ENCODE data around the gene GCC2. TPM values are rescaled to one million over a fixed set of nuclear protein-coding genes. Genes with fewer than 3 reads are reported as not detected.

The GCC2 gene
- total and polyA plus RNA-seq, 9 of the 15 experiments (the other 6 are each of a cell fraction or from before 2014, with no cell fraction given), result 11.4 to 35.7 (median 19.9) TPM

DNA sequence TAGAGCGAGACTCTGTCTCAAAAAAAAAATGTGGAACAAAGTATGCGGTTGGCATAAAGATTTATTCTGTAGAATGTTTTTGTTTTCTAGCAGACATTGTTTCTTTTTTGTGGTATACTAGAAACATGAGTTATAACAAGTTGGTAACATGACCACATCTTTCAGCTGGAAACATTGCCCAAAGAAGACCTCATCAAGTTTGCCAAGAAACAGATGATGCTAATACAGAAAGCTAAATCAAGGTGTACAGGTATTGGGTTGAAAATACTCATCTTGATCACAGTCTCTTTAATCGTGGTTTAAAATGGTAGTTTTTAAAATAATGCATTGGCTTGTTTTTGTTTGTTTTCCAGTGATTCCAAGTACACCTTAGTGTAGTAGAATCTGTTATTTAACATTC lies 1.9 kb downstream of the GCC2 start (continued):
- TF ChIP-seq, protein P1, sequence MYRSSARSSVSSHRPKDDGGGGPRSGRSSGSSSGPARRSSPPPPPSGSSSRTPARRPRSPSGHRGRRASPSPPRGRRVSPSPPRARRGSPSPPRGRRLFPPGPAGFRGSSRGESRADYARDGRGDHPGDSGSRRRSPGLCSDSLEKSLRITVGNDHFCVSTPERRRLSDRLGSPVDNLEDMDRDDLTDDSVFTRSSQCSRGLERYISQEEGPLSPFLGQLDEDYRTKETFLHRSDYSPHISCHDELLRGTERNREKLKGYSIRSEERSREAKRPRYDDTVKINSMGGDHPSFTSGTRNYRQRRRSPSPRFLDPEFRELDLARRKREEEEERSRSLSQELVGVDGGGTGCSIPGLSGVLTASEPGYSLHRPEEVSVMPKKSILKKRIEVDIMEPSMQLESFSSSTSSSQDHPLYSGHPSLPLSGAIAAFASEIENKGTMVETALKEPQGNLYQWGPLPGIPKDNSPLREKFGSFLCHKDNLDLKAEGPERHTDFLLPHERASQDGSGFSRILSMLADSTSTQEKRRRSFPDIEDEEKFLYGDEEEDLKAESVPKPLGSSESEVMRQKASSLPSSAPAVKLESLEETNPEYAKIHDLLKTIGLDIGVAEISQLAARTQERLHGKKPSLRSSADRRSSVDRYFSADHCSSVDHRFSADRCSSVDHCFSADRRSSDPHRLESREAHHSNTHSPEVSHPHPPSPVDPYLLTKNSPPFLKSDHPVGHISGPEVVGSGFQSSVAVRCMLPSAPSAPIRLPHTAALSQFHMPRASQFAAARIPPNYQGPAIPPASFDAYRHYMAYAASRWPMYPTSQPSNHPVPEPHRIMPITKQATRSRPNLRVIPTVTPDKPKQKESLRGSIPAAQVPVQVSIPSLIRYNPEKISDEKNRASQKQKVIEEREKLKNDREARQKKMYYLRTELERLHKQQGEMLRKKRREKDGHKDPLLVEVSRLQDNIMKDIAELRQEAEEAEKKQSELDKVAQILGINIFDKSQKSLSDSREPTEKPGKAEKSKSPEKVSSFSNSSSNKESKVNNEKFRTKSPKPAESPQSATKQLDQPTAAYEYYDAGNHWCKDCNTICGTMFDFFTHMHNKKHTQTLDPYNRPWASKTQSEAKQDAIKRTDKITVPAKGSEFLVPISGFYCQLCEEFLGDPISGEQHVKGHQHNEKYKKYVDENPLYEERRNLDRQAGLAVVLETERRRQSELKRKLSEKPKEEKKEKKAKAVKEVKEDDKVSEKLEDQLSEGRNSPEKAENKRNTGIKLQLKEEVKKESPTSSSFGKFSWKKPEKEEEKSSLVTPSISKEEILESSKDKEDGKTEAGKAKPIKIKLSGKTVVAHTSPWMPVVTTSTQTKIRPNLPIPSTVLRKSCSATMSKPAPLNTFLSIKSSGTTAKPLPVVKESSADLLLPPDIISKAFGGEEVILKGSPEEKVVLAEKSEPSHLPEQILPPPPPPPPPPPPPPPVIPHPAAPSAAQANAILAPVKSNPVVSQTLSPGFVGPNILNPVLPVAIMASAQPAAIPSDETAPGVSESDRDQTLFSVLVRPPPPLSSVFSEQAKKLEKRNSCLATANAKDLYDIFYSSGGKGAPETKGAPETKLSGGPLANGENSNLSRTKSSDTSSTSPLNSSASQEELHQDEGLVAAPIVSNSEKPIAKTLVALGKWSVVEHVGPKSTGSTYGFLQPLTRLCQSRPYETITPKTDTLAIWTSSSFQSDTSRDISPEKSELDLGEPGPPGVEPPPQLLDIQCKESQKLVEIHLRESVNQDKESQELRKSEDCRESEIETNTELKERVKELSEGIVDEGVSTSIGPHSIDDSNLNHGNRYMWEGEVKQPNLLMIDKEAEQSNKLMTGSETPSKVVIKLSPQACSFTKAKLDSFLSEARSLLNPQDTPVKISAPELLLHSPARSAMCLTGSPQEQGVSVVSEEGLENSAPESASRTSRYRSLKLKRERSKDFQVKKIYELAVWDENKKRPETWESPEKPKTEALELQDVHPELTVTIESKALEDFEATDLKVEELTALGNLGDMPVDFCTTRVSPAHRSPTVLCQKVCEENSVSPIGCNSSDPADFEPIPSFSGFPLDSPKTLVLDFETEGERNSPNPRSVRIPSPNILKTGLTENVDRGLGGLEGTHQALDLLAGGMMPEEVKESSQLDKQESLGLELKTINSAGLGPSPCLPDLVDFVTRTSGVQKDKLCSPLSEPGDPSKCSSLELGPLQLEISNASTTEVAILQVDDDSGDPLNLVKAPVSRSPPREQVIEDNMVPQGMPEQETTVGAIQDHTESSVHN (IDR thresholded peaks at IDR 0.05; ENCODE audit: borderline replicate concordance in 1 of 2, low read depth in 1 of 2), result no peak

DNA sequence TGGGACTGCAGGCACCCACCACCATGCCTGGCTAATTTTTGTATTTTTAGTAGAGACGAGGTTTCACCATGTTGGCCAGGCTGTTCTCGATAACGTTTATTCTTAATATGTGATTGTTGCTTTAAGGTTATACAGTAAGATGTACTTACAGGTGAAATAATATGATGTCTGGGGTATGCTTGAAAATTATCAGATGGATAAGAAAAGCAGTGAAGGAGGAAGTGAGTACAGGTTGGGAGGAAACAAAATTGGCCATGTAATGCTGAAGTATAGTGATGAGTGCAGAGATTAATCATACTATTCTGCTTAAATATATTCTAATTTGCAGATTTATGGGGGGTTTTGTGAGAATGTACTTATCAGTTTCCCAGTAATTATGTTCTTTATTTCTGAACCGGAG lies 3.0 kb downstream of the GCC2 start:
- intact Hi-C loops (cut with micrococcal nuclease), result no loop called here
- DNase-seq (ENCODE audit: extremely low read depth in 1 of 4, low spot score in 3 of 4) (no peak), FAIRE-seq (peak; percentile 23)
- TF ChIP-seq PML (IDR thresholded peaks at IDR 0.05; ENCODE audit: low read length), result no peak
- no peak for TF ChIP-seq EP300 (IDR thresholded peaks at IDR 0.05; ENCODE audit: low read length)
- TF ChIP-seq SETDB1 (IDR thresholded peaks at IDR 0.05; ENCODE audit: low read length), result no peak

More for the DNA sequence above, 3.0 kb downstream of the GCC2 start:
- 0 out of 2 replicates have a peak, but pooled peaks cover 3% of the 10 kb centered on the region for H4K20me1 ChIP-seq (replicated peaks; ENCODE audit: control insufficient read depth, insufficient read depth, low read length)
- peaks cover 23% of the 10 kb centered on the region for H3K79me2 ChIP-seq (ENCODE audit: control insufficient read depth, insufficient read depth, low read length)
- ATAC-seq, result no peak
- no peak overlapping the region for H2AFZ ChIP-seq (ENCODE audit: low read depth, low read length)
- ChIA-PET CTCF (ENCODE audit: low intra/inter-chr PET ratio) (no interaction called here), POLR2A (no interaction called here)
- BruUV-seq (replicated peaks), result no TSS peak
- no peaks in the 10 kb centered on the region for H3K9me3 ChIP-seq (replicated peaks; ENCODE audit: control insufficient read depth, insufficient read depth, low read depth, low read length)
- in situ Hi-C loops (cut with MboI), result no loop called here
- H3K4me3 ChIP-seq, result no peak overlapping the region
- WGBS (ENCODE audit: insufficient coverage, low coverage, missing lambda C conversion rate), result 82% methylated on average over 4 of the region's 4 CpGs
- peaks cover 51% of the 10 kb centered on the region; the same call in 2 of the 3 replicates for H3K36me3 ChIP-seq (ENCODE audit: control insufficient read depth, insufficient read depth, low read length)
- peaks cover 10 to 11% of the 10 kb centered on the region in 2 experiments; a peak in 3 of 5 replicates for H3K4me1 ChIP-seq (replicated peaks in 1 of 2; ENCODE audit: control insufficient read depth in 2 of 2, insufficient read depth in 2 of 2, low read length in 2 of 2)
- H3K27me3 ChIP-seq (ENCODE audit: control insufficient read depth in 2 of 2, insufficient read depth in 2 of 2, low read length in 2 of 2), result no peaks in the 10 kb centered on the region
- no peak overlapping the region for H3K4me2 ChIP-seq (ENCODE audit: insufficient read depth, low read length)
- H3K27ac ChIP-seq (ENCODE audit: extremely low read depth, low read depth, low read length), result no peak overlapping the region
- no peak overlapping the region for H3K9ac ChIP-seq (ENCODE audit: insufficient read depth in 1 of 2, low read depth in 2 of 2, low read length in 2 of 2)
- no peaks in the 10 kb centered on the region for H3K9me1 ChIP-seq (ENCODE audit: control insufficient read depth, insufficient read depth, low read length)
